Measurements from ENCODE around the gene SLC35E1.
"Not testable (repeated sequence)": the region's sequence is repeated elsewhere in the genome, so short reads cannot be mapped to it uniquely, and the experiment has no call there.

Gene SLC35E1

DNA sequence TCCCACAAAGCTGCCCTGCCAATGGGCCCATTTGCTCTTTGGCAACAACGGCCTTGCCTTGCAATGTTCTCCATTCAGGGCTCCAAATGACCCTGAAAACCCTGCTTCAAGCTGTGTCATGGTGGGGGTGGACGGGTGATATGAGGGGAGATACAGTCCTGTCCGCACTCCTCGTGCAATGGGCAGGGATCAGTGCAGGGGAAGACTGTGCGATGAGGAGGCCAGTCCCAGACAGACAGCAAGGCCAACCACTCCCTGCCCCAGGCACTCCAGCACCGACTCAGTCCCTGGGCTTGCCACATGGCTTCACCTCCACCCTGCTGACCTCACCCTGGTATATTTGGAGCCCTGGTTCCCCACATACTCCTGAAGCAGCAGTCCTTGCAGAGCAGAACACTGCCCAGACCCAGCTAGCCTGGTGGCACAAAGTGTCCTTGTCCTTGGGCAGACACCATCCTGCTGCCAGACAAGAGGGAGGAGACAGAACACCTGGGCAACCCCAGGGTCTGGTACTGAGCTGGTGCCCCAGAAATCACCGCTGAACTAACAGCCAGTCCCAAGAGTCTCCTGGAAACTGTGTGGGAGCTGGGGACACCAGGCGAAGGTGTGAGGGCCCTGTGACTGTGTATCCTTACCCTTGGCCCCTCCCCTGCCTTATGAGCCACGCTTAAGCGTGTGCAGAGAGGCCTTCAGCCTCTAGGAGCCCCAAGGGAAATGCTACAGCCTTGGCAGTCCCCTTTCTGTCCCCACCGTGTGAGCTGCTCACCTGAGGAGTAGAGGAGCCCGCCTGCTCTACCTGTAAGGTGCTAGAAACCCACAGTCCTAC lies 9.1 kb upstream of the SLC35E1 start:
- no peak for DNase-seq

DNA sequence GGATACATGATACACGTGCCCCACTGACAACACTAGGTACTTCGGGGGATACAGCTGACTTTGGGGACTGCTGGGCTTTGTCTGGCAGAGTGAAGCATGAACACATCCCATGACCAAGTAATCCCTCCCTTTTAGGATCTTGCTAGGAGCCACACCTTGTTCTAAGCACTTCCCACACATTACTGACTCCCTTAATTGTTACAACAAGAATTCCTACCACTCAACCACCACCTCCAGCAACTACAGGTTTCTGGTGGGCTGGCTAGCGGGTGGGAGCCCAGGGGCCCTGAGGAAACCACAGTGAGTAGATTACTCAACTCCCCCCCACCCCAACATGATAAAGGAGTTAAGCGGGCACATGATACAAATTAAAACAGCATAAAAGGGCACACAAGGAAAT lies 7.2 kb upstream of the SLC35E1 start:
- no peak for DNase-seq

DNA sequence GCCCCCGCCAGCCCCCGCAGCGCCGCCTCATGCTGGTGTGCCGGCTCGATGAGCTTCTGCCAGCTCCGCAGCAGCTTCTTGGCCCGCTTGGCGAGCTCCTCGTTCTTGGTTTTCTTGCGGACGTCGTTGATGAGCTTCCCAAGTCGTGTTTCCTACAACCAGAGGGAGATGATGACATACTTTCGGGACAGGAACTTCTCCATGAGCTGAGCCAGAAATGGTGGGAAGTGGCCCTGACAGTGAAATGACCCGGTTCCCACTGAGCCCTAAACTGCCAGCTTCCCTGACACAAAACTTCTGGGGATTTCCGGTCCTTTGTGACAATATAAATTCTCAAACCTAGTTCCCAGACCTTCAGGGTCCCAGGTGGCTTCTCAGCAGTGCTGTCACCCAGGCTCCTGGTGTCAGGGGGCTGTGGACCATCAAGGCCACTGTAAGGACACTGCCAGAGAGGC lies 5.3 kb upstream of the SLC35E1 start:
- DNase-seq: no peak

DNA sequence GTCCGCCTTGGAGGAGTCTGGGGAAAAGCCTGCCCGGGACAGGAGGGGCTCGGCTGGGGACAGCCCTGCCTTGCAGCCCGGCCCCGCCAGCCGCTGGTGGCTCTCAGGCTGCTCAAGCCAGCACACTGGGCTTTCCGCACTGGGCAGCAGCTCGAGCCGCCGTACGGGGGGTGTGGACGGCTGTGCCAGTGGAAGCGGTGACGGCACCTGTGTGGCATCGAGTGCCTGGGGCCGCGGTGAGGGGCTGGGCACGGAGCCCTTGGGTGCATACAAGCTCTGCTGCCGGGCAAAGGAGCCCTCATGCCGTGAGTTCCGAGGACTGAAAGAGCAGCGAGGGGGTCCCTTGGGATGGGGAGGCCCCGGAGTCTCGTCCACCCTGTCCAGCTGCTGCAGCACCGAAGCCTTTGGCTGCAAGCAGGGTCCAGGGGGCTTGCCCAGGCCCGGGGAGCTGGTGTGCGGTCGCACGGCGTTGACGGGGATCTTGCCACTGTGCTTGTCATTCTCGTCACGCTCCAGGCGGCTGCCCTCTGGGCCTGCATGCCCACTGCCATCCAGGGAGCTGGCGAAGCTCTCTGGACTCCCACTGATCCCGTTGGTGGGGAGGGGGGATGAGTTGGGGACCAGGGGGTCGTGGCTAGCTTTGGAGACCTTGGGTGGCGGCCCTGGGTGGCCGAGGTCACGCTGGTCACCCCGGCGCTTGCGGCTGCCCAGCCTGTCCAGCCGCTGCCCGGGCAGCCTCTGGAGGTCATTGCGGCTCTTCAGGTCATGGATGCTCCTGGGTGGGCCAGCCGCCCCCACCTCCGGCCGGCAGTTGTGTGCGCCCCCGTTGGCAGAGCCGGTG lies 4.7 kb upstream of the SLC35E1 start:
- DNase-seq: no peak

DNA sequence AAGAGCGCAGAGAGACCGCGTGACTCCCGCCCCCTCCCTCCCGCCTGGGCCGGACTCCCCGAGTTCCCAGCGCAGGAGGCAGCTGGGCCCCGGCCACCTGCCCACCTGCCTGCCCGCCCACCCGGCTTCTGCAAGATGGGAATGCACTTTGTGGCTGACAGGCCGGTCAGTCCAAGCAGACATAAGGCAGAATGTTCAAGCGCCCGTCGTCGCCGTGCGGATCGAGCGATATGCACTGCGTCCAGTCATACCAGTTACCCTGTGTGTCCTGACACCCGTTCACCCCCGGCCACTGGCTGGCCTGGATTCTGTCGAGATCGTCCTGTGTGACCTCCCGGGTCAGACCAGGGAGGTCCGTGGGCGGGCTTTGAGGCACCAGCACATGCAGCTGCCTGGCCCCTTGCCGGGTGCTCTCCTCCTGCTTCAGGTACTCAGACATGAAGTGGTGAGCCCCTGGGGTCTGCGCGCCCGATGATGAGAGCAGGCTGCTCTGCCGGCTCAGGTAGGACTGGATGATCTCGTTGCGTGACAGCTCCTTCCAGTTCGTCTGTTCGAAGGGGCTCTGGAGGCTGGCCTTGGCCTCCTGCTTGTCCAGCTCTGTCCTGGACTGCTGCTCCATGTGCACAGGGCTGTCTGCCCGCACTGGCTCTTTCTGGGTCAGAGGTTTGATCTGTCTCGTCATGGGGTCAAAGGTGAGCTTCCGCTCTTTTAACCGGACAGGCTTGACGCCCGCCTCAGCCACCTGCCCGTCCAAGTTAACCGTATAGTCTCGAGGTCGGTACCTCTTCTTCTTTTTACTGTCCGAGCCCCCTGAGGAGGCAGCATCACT lies 3.9 kb upstream of the SLC35E1 start:
- no peak for DNase-seq

DNA sequence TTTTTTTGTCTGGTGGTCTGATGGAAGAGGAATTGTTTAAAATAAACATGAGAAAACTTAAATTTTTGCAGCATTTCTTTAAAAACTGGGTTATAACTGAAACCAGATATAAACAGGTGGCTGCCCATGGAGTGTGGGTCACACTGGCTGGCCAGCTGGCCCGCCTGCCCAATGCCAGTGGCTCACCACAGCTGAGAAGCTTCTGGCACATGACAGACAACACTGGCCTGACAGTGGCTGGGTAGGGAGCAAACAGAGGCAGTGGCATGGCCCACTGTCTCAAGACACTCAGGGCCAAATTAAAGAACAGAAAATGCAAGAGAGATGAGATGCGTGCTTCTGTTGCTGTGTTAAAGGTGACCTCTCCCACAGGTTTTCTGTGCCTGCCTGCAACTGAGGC lies 3.1 kb upstream of the SLC35E1 start:
- no peak for DNase-seq

DNA sequence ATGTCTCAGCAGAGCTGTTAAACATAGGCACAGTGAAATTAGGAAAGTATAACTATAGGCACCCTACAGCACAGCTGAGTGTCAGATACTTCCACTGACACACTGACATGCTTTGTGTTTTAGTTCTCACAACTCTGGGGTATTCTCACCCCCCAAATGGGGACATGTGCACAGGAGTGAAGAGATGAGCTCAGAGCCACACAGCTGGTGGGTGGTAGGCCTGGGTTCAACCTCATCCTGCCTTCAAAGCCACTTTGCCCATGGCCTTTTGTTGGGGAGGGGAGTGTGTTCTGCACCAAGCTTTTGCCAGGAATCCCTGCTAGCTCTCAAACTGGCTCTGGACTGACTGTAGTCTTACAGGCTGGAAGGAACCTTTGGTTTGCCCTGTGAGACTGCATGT lies 1.7 kb upstream of the SLC35E1 start:
- DNase-seq: no peak

DNA sequence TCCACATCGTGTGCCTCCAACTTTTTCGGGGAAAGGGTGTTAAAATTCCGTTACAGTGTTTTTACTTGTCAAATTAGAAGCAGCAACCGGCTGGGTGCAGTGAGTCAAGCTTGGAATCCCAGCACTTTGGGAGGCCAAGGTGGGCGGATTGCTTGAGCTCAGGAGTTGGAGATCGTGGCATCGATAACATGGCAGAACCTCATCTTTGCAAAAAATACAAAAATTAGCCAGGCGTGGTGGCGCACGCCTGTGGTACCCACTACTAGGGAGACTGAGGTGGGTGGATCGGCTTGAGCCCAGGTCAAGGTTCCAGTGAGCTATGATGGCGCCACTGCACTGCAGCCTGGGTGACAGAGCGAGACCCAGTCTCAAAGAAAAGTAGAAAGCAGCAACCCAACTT lies 1.1 kb upstream of the SLC35E1 start:
- DNase-seq: no peak

DNA sequence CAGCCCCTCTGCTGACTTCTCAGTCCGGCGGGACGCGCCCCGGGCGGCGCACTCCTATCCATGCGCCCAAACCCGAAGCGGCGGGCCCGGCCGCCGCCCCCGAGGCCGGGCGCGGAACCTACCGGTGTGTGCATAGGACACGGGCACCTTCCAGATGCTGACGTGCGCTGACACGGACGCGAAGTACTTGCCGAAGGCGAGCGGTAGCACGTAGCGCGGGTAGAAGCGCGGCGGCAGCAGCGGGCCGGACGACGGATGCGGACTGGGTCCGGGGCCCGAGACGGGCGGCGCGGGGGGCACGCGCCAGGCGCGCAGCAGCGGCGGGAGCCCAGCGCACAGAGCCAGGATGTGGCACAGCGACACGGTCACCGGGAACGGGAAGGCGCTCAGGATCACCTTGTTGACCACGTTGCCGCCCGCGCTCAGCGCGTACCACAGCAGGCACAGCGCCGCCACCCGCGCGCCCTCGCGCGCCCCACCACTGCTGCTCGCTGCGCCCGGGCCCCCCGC lies 338 bp downstream of the SLC35E1 start:
- no peak for DNase-seq

DNA sequence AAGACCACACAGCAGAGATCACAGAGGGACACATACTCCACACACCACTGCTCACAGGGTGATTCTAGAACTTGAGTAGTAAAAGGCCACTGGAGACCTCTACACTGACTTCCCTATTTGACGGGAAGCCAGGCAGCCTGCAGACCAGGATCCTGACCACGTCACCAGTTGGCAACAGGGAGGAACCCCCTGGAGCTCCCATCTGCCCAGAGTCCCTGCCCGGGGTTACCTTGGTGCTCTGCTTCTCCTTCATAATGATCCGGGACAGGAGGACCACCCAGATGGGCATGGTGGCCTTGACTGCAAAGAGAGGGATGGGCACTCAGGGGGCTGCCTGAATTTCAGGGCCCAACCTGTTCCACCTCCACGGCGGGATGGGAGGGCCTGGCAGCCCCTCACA lies 932 bp downstream of the SLC35E1 start:
- no peak for DNase-seq

DNA sequence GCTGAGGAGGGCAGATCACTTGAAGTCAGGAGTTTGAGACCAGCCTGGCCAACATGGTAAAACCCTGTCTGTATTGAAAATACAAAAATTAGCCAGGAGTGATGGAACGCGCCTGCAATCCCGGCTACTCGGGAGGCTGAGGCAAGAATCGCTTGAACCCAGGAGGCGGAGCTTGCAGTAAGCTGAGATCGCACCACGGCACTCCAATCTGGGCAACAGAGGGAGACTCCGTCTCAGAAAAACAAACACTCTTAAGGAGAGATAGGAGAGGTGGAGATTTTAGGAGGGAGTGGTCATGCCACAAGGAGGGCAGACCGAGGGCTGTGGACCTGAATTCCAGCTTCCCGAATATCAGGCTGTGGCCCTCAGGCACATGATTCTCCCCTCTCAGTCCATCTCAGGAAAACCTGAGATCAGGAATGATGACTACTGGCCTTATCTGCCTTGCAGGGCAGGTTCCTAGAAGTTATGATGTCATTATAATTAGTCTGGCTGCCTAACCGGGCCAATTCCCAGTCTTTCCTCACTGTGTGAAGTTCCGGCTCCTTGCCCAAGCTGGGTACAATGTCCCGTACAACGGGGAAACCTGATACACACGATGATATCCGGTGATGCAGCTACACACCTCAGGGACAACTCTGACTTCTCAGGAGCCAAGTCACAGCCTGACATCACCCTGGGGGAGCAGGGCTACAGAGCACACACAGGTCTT lies 2.5 kb downstream of the SLC35E1 start:
- no peak for DNase-seq

DNA sequence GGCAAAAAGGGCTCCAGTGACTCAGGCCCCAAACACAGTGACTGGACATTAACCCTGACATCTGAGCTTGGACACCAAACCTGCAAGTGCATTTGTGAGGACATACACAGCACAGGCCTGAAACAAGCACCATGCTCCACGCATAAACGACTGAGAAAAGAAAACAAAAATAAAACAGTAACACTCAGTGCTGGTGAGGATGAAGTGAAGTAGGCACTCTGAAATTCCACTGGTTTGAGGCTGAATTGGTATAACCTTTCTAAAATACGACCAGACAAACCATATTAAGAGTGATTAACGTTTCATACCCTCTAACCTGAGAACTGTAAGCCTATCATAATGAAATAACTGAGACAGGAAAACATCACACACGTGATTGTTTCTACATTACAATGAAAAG lies 5.5 kb downstream of the SLC35E1 start:
- no peak for DNase-seq

DNA sequence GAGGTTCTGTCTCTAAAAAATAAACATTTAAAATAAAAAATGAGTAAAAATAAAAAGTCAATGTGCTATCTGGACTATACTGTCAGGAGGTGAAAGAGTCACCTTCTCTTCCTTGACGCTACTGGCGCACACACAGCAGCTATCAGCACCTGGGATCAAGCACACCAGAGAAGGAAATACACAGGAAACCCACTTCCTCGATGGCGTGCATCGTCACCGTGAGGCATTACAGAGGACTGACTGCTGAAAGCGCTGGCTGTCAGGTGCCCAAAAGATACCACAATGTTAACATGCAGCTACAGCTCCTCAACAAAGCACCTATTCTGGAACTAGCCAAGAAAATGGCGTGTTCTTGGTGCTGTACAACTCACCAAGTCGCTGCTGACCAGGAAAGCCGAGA lies 6.1 kb downstream of the SLC35E1 start:
- no peak for DNase-seq

DNA sequence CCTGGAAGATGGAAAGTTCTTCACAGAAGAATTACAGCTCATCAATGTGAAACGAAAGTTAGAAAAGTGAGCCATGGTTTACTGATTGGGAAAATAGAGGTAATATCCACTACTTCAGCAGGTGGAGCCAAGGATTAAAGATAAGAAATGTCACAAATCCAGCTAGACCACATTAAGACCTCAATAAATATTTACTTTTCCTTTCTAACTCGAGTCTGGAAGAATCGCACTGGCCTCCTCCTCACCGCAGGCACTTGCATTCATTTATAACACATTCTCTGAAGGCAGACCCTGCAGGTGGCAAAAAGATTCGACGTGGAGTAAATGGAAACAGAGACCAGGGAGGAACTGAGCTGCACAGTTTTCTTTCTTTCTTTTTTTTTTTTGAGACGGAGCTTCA lies 7.4 kb downstream of the SLC35E1 start:
- no peak for DNase-seq

DNA sequence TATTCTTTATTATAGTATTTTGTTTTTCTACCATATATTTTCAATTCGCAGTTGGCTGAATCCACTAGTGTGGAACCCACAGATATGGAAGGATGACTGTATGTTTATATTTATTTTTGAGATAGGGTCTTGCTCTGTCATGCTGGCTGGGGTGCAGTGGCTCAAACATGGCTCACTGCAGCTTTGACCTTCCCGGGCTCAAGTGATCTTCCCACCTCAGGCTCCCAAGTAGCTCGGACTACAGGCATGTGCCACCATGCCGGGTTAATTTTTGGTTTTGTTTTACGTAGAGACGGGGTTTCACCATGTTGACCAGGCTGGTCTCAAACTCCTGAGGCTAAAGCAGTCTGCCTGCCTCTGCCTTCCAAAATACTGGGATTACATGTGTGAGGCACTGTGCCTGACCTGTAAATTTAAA lies 9.6 kb downstream of the SLC35E1 start:
- DNase-seq: no peak

DNA sequence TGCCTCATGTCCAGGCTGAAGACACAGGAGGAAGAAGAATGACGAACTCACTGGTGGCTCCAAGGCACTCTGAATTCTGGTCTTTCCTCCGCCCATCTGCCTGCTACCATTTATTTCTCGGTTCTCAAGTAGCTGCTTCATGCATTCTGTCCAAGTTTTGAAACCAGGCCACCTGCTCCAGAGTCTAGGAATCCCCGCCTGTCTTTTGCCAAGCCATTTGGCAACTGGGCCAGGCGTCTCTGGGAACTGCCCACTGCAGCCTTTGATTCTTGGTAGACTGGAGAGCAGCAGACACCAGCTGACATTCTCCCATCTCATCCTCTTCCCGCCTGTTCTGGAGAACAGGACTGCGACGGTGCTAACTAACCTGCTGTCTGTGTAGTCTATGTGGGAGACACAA lies 10.8 kb downstream of the SLC35E1 start:
- DNase-seq: no peak

DNA sequence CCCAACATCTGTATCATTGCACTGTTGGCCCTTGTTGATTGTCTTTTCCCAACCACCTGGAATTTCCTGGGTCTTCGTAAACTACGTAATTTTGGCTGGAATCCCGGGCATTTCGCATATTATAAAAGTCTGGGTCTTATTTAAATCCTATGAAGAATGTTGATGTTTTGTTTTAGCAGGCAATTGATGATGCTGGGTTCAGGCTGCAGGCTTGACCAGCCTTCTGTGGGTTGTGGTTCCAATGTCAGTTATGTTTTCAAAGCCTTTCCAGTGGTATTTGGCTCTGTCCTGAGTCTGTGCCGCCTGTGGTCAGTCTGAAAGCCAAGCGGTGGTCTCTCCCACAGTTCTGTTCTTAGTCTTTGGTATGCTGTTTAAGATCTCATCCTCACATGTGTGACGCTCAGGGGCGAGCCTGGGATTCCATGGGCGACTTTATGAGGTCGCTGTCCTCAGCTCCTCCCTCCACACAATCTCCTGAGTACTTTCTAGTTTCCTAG lies 12.4 kb downstream of the SLC35E1 start:
- no peak for DNase-seq

DNA sequence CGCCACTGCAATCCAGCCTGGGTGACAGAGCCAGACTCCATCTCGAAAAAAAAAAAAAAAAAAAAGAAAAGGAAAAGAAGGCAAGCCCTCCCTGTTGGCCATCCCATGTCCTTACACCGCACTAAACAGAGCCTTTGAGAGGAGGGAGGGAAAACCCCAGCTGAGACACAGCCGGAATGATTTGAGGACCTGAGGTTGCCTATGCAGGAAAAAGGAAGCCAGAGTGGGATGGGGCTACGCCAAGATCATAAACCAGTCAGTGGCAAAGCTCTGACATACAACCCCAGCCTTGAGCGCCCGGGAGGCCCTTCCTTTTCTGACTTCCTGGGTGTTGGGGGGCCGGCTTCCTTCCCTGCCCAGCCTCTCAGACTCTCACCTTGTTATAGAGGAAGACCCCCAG lies 17.4 kb downstream of the SLC35E1 start:
- DNase-seq: no peak

DNA sequence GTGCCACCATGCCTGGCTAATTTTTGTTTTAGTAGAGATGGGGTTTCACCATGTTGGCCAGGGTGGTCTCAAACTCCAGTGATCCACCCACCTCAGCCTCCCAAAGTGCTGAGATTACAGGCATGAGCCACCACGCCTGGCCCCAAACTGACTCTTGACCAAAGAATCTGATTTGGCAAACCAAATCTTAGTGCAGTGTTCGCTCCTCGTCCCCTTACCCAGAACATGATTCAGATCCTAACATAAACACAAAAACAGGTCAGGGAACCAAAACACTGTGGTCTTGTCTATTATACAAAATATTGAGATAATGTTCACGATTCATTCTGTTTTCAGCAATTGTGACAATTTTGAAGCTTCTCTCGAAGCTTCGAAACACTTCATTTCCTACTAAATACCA lies 20.3 kb downstream of the SLC35E1 start:
- not testable (repeated sequence) for DNase-seq

DNA sequence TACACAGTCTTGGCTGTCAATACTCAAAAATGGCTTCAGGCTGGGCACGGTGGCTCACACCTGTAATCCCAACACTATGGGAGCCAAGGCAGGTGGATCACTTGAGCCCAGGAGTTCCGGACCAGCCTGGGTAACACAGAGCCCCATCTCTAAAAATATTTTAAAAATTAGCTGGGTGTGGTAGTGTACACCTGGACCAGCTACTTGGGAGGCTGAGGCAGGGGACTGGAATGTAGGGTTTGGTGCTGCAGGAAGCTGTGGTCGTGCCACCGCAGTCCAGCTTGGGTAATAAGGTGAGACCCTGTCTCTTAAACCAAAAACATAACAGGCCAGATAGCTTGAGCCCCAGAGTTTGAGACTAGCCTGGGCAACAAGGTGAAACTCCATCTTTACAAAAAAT lies 23.3 kb downstream of the SLC35E1 start:
- DNase-seq: no peak

DNA sequence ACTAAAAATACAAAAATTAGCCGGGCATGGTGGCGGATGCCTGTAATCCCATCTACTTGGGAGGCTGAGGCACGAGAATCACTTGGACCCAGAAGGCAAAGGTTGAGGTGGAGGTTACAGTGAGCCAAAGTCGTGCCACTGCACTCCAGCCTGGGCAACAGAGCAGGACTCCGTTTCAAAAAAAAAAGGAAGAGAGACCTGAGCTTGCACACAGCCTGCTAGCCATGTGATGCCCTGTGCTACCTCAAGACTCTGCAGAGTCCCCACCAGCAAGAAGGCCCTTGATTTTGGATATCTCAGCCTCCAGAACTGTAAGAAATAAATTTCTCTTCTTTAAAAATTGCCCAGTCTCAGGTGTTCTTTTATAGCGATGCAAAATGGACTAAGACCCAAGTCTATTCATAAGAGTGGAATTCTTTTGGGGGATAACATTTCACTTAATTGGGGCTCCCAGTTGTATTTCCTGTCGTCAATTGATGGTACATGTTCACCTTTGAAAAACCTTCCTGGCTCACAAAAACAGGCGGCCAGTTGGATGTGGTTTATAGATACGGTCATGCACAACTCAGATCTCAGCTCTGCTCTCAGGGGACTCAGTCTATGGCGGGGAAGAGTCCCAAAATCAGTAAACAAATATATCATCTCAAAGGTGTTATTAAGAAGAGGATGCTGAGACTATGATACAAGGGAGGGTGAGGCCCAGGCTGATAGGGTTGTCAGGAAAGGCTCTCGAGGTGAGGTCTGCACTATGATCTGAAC lies 27.6 kb downstream of the SLC35E1 start:
- DNase-seq: no peak
